ENCODE results near the gene SPG11.
"Not testable (repeated sequence)": the region's sequence is repeated elsewhere in the genome, so short reads cannot be mapped to it uniquely, and the experiment has no call there.

SPG11 gene

GRCh38 chr15:44550256-44550655 is 113.2 kb downstream of the SPG11 start:
- H3K4me1 ChIP-seq (ENCODE audit: low read length) = peaks cover 30% of the 10 kb centered on the region
- H2AFZ ChIP-seq (ENCODE audit: low read depth, low read length) = no peak overlapping the region
- peaks cover 73% of the 10 kb centered on the region for H3K79me2 ChIP-seq (ENCODE audit: low read length)
- H3K4me2 ChIP-seq (ENCODE audit: low read length) = peak overlapping the region; percentile 13; the same call in 1 of the 2 replicates
- no peak for TF ChIP-seq EZH2phosphoT487 (IDR thresholded peaks at IDR 0.05; ENCODE audit: low read depth)
- TF ChIP-seq CTCF (IDR thresholded peaks at IDR 0.05; ENCODE audit: low read depth, low read length) = peak; percentile 36
- peaks cover 38% of the 10 kb centered on the region for H3K36me3 ChIP-seq (replicated peaks; ENCODE audit: low read depth, low read length)
- H3K9me3 ChIP-seq (ENCODE audit: insufficient read depth, low read length) = no peaks in the 10 kb centered on the region
- H3K27ac ChIP-seq (ENCODE audit: low read length) = 0 out of 2 replicates have a peak overlapping the region, but pooled peaks have one; percentile 20
- H4K20me1 ChIP-seq (ENCODE audit: insufficient read depth, low read length) = peaks cover 28% of the 10 kb centered on the region
- no peaks in the 10 kb centered on the region for H3K27me3 ChIP-seq (ENCODE audit: low read depth, low read length)
- H3K9ac ChIP-seq (ENCODE audit: low read length) = no peak overlapping the region
- no peak overlapping the region for H3K4me3 ChIP-seq (ENCODE audit: low read length)

- H3K4me3 ChIP-seq (ENCODE audit: low read length); H3K9me3 ChIP-seq (ENCODE audit: insufficient read depth, low read length); H3K27ac ChIP-seq (ENCODE audit: low read length); H2AFZ ChIP-seq (ENCODE audit: low read depth, low read length); H3K27me3 ChIP-seq (ENCODE audit: low read depth, low read length); H3K9ac ChIP-seq (ENCODE audit: low read length); H3K4me2 ChIP-seq (ENCODE audit: low read length): not testable (repeated sequence)
- Histone ChIP-seq H4K20me1 (ENCODE audit: insufficient read depth, low read length) (peaks cover 27% of the 10 kb centered on the region), H3K79me2 (ENCODE audit: low read length) (peaks cover 84% of the 10 kb centered on the region), H3K4me1 (ENCODE audit: low read length) (peaks cover 32% of the 10 kb centered on the region), H3K36me3 (replicated peaks; ENCODE audit: low read depth, low read length) (peaks cover 29% of the 10 kb centered on the region)
Measured at GRCh38 chr15:44549152-44549551, 114.3 kb downstream of the SPG11 start.

GRCh38 chr15:44545913-44546802 is 117.3 kb downstream of the SPG11 start:
- H3K27me3 ChIP-seq (ENCODE audit: low read depth, low read length) = no peaks in the 10 kb centered on the region
- peaks cover 33% of the 10 kb centered on the region for H4K20me1 ChIP-seq (ENCODE audit: insufficient read depth, low read length)
- TF ChIP-seq EZH2phosphoT487 (IDR thresholded peaks at IDR 0.05; ENCODE audit: low read depth) (no peak), CTCF (IDR thresholded peaks at IDR 0.05; ENCODE audit: low read depth, low read length) (peak; percentile 61)
- peaks cover 31% of the 10 kb centered on the region for H3K4me1 ChIP-seq (ENCODE audit: low read length)
- peak overlapping the region; percentile 37 for H3K4me3 ChIP-seq (ENCODE audit: low read length)
- peak overlapping the region; percentile 71 for H3K27ac ChIP-seq (ENCODE audit: low read length)
- peak overlapping the region; percentile 59 for H3K4me2 ChIP-seq (ENCODE audit: low read length)
- H3K36me3 ChIP-seq (replicated peaks; ENCODE audit: low read depth, low read length) = peaks cover 38% of the 10 kb centered on the region
- no peaks in the 10 kb centered on the region for H3K9me3 ChIP-seq (ENCODE audit: insufficient read depth, low read length)
- no peak overlapping the region for H2AFZ ChIP-seq (ENCODE audit: low read depth, low read length)
- H3K79me2 ChIP-seq (ENCODE audit: low read length) = peaks cover 98% of the 10 kb centered on the region
- H3K9ac ChIP-seq (ENCODE audit: low read length) = peak overlapping the region; percentile 18

GRCh38 chr15:44544745-44545144 is 118.7 kb downstream of the SPG11 start:
- not testable (repeated sequence) for H3K9ac ChIP-seq (ENCODE audit: low read length); H2AFZ ChIP-seq (ENCODE audit: low read depth, low read length); H3K27me3 ChIP-seq (ENCODE audit: low read depth, low read length); H3K9me3 ChIP-seq (ENCODE audit: insufficient read depth, low read length); H3K4me3 ChIP-seq (ENCODE audit: low read length); H3K4me2 ChIP-seq (ENCODE audit: low read length); H3K27ac ChIP-seq (ENCODE audit: low read length)
- Histone ChIP-seq H4K20me1 (ENCODE audit: insufficient read depth, low read length) (peaks cover 30% of the 10 kb centered on the region), H3K79me2 (ENCODE audit: low read length) (peaks cover 96% of the 10 kb centered on the region), H3K36me3 (replicated peaks; ENCODE audit: low read depth, low read length) (peaks cover 39% of the 10 kb centered on the region), H3K4me1 (ENCODE audit: low read length) (peaks cover 18% of the 10 kb centered on the region)

GRCh38 chr15:44542596-44542995 is 120.9 kb downstream of the SPG11 start:
- Histone ChIP-seq H3K79me2 (ENCODE audit: low read length) (peaks cover 98% of the 10 kb centered on the region), H3K36me3 (replicated peaks; ENCODE audit: low read depth, low read length) (peaks cover 37% of the 10 kb centered on the region)

More at GRCh38 chr15:44542596-44542995, 120.9 kb downstream of the SPG11 start:
- peaks cover 26% of the 10 kb centered on the region for H4K20me1 ChIP-seq (ENCODE audit: insufficient read depth, low read length)
- H3K9me3 ChIP-seq (ENCODE audit: insufficient read depth, low read length) = no peaks in the 10 kb centered on the region
- no peaks in the 10 kb centered on the region for H3K27me3 ChIP-seq (ENCODE audit: low read depth, low read length)
- no peak overlapping the region for H3K9ac ChIP-seq (ENCODE audit: low read length)
- H3K27ac ChIP-seq (ENCODE audit: low read length) = no peak overlapping the region
- H3K4me3 ChIP-seq (ENCODE audit: low read length) = no peak overlapping the region
- H3K4me1 ChIP-seq (ENCODE audit: low read length) = peaks cover 24% of the 10 kb centered on the region
- H3K4me2 ChIP-seq (ENCODE audit: low read length) = no peak overlapping the region
- TF ChIP-seq EZH2phosphoT487 (IDR thresholded peaks at IDR 0.05; ENCODE audit: low read depth) (no peak), CTCF (IDR thresholded peaks at IDR 0.05; ENCODE audit: low read depth, low read length) (no peak)
- H2AFZ ChIP-seq (ENCODE audit: low read depth, low read length) = no peak overlapping the region

Measured in OCI-LY3 (cell line).